A204.1 (cell line): ENCODE data around the gene PRELID3B.

Experiments
- FAIRE-seq: peaks from 2 replicates; lab custom pipeline; 2012; peaks lifted over from hg19 to GRCh38; lab: Jason Lieb, UNC

Gene PRELID3B

GRCh38 chr20:58993332-58994248, 49.0 kb downstream of the PRELID3B start:
- no peak for FAIRE-seq

- no peak for FAIRE-seq
These were observed 49.7 kb downstream of the PRELID3B start for GRCh38 chr20:58992911-58993310.

DNA sequence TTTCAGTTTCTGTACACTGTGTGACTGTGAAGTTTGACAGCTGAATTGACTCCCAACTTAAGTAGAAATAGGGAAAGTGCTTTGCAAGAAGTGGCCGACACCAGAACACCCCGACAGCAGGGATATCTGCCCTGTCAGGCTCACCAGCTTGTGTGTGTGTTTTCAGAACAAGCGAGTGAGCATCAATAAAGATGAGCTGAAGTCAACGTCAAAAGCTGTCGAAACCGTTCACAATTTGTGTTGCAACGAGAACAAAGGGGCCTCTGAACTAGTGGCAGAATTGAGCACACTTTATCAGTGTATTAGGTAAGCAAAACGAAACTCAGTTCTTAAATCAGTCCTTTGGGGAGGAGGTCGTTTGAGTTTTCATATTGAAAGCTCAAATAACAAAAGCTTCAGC, 50.9 kb downstream of the PRELID3B start:
- FAIRE-seq = no peak

DNA sequence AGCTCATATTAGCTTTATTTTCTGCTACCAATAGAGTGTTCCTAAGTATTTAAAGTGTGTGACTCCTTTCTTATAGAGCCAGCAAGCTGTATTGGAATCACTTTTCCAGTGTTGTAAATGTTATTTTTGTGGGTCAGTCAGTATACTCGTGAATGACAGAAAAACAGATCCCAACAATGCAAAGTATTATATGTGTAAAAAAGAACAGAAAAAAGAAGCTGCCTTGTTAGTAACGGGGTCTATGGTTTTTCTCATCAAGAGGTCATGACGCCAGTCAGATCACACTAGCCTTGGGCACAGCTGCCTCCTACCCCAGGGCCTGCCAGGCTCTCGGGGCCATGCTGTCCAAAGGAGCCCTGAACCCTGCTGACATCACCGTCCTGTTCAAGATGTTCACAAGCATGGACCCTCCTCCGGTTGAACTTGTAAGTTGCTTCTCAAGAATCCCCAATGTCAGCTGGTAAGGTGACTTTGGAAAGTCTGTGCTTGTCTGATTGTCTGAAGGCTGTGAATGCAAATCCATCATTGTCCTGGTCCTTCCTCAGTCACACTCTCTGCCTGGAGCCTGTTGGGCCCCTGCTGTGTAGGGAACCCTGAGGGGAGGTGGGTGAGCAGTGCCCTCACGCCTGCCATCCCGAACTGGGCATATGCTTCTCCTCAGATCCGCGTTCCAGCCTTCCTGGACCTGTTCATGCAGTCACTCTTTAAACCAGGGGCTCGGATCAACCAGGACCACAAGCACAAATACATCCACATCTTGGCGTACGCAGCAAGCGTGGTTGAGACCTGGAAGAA, 51.7 kb downstream of the PRELID3B start:
- FAIRE-seq = no peak

DNA sequence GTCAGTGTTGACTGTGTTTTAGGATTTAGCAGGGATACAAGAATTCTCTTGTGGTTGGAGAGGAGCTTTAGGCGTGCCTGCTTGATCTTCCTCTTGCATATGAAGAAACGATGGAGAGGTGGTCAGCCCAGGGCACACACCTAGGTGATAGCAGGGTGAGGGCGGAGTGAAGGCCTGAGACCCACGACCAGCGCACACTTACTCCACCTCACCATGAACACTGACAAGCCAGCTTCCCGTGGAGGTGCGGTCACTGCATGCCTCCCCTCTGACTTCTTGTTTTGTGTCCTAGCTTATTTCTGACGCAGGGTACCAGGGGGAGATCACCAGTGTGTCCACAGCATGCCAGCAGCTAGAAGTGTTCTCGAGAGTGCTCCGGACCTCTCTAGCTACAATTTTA, 53.4 kb downstream of the PRELID3B start:
- FAIRE-seq = no peak

DNA sequence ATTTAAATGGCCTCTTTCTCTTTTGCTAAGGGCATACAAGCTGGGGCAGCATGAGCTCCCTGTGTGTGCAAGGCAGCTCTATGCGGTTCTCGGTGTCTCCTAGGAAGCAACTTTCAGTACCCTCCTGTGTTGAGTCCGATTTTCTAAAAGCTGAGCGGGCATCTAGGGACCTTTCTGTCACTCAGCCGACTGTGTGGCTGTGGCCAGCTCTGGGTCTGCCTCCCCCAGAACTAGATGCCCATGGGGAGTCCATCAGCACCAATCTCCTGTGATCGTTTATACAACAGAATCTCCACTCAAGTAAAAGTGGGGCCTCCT, 54.1 kb downstream of the PRELID3B start:
- no peak for FAIRE-seq

DNA sequence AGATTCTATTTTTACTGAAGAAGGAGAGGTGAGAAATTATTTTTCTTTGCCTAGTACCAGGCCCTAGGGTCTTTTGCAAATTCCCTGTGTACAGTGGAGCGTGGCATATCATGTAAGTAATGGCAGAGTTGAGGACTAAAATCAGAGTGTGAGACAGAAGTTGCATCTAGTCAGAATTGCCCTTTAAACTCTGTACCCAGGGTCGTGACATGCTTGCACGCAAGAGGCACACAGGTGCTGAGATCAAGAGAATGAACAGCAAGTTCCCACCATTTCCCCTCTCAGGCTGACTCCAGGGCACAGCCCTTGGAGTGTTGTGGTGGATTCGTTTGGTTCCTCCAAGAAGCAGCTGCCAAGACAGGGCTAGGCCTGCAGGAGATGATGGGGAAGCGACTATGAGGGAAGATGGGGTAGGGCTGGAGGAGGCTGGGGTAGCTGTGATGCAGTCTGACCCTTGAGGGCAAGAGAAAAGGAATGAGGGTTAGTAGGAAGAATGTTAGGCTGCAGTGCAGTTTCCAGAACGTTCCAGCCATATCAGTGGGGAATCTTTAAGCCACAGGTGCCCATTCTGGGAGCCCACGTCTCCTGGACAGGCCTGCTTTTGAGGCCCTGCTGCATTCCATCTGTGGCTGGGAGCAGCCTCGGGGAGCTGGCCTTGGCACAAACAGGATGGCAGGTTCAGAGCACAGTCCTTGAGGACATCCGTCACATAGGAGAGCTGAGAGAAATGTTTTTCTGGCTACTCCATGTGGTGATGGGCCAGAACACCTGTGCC, 54.6 kb downstream of the PRELID3B start:
- no peak for FAIRE-seq

- FAIRE-seq = no peak
These were observed 55.5 kb downstream of the PRELID3B start for GRCh38 chr20:58986968-58987517.

- no peak for FAIRE-seq
These were observed 56.2 kb downstream of the PRELID3B start for GRCh38 chr20:58986286-58986967.

DNA sequence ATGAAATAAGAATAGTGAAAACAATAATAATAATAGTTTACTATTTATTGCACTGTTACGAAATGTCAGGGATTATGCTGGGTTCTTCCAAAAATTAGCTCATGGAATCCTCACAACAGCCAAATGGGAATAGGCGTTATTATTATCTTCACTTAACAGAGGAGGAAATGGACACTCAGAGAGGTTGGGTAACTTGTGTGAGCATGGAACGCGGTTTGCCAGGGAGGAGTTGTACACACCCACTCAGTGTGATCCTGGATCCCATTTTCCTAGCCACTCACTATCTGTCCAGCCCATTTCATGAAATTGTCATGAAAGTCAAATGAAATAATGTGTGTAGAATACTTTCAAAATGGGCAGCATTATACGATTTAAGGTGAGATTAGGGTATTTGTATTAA, 56.9 kb downstream of the PRELID3B start:
- FAIRE-seq = no peak

GRCh38 chr20:58984691-58985090, 57.9 kb downstream of the PRELID3B start:
- FAIRE-seq = no peak
